HCT116 (cell line): ENCODE results near the gene THTPA. TPM values are rescaled to one million over a fixed set of nuclear protein-coding genes. Genes with fewer than 3 reads are reported as not detected.

Experiments
- ATAC-seq: fragments of 200-7000 bp; cut with Tn5 transposase; 2 replicates; pipeline ENCODE4 v1.9.1; 2020; ENCODE audit warnings: mild to moderate bottlenecking, moderate library complexity
- BruUV-seq: library from RNA; stranded (reverse); fragments of 400-500 nt; replicated peaks from 2 replicates; lab custom pipeline; 2021; lab: Mats Ljungman, UMichigan
- CTCF ChIA-PET: fragments of 300-600 bp; sonication (Branson Sonifier 250); formaldehyde crosslinking; loops from one replicate; lab custom pipeline; 2021; ENCODE audit warnings: antibody characterized with exemption; lab: Charles Lee
- POLR2A ChIA-PET: fragments of 300-600, 350-600 bp; sonication (Branson Sonifier 250); formaldehyde crosslinking; loops from one replicate; lab custom pipeline; 2021; ENCODE audit warnings: antibody characterized with exemption; lab: Charles Lee
- RAD21 ChIA-PET, 2 experiments: fragments of 300-600 bp; sonication (Branson Sonifier 250); formaldehyde crosslinking; loops; one replicate each; lab custom pipeline; 2023; ENCODE audit warnings: low total read pairs in 2 of 2; ENCODE audit not compliant: uncharacterized antibody in 2 of 2, unreplicated experiment in 2 of 2, low non-redundant PET in 1 of 2; lab: Charles Lee
- DNase-seq: peaks from one replicate; pipeline ENCODE4 v3.0.0-alpha.2; 2010; ENCODE audit warnings: low read depth, low spot score
- H2AFZ ChIP-seq: fragments of 200-600 bp; shearing (Covaris generic), sonication (generic); 2 replicates; pipeline ENCODE4 v1.6.1; 2017; ENCODE audit warnings: low read depth, mixed run types, mixed read lengths, antibody characterized with exemption, low read length; ENCODE audit not compliant: poor library complexity, severe bottlenecking
- H3K27ac ChIP-seq: 2 replicates; pipeline ENCODE4 v1.5.1; 2012; ENCODE audit warnings: low read depth, low read length
- H3K27me3 ChIP-seq: fragments of 200-600 bp; sonication (generic); 2 replicates; pipeline ENCODE4 v1.6.1; 2016; ENCODE audit warnings: mixed run types, low read length, mixed read lengths; ENCODE audit not compliant: insufficient read depth
- H3K36me3 ChIP-seq, 2 experiments: fragments of 200-500 bp in 1 of 2; fragments of 200-600 bp in 1 of 2; sonication (Bioruptor generic) in 1 of 2; sonication (generic) in 1 of 2; 2 replicates each; pipeline versions ENCODE4 v1.5.1 to v1.6.1; 2014 to 2016; ENCODE audit warnings: low read length in 2 of 2, inconsistent platforms in 1 of 2, mixed read lengths in 1 of 2, mixed run types in 1 of 2; ENCODE audit not compliant: insufficient read depth in 2 of 2, control insufficient read depth in 1 of 2
- H3K4me1 ChIP-seq, 2 experiments: fragments of 200-600 bp in 1 of 2; sonication (generic) in 1 of 2; 2 replicates each; pipeline versions ENCODE4 v1.5.1 to v1.6.1; 2012 to 2017; ENCODE audit warnings: low read length in 2 of 2, inconsistent platforms in 1 of 2, mild to moderate bottlenecking in 1 of 2, mixed read lengths in 1 of 2, mixed run types in 1 of 2, moderate library complexity in 1 of 2; ENCODE audit not compliant: insufficient read depth in 2 of 2, control insufficient read depth in 1 of 2
- H3K4me2 ChIP-seq: fragments of 200-600 bp; sonication (generic); 2 replicates; pipeline ENCODE4 v1.6.1; 2017; ENCODE audit warnings: mixed run types, low read length, mixed read lengths
- H3K4me3 ChIP-seq, 2 experiments: fragments of 200-600 bp in 1 of 2; sonication (generic) in 1 of 2; replicated peaks in 1 of 2; 2 replicates each; pipeline ENCODE4 v1.5.1; 2011 to 2016; ENCODE audit warnings: low read length in 2 of 2, control low read depth in 1 of 2, low read depth in 1 of 2, mild to moderate bottlenecking in 1 of 2, mixed read lengths in 1 of 2, mixed run types in 1 of 2
- H3K79me2 ChIP-seq: fragments of 200-600 bp; sonication (generic); 2 replicates; pipeline ENCODE4 v1.6.1; 2017; ENCODE audit warnings: mild to moderate bottlenecking, mixed run types, low read length, moderate library complexity, mixed read lengths; ENCODE audit not compliant: insufficient read depth
- H3K9ac ChIP-seq: fragments of 200-600 bp; sonication (generic); 2 replicates; pipeline ENCODE4 v1.6.1; 2016; ENCODE audit warnings: low read length, mixed read lengths
- H3K9me2 ChIP-seq: fragments of 200-600 bp; sonication (generic), shearing (Covaris generic); 2 replicates; pipeline ENCODE4 v1.6.1; 2017; ENCODE audit warnings: mixed run types, mild to moderate bottlenecking, moderate library complexity; ENCODE audit not compliant: insufficient read depth
- H3K9me3 ChIP-seq, 2 experiments: fragments of 200-500 bp in 1 of 2; fragments of 200-600 bp in 1 of 2; sonication (Bioruptor generic) in 1 of 2; sonication (generic) in 1 of 2; 2 replicates each; pipeline ENCODE4 v1.6.1; 2014 to 2017; ENCODE audit warnings: low read length in 2 of 2, mixed read lengths in 2 of 2, inconsistent platforms in 1 of 2, low read depth in 1 of 2, mild to moderate bottlenecking in 1 of 2, mixed run types in 1 of 2, moderate library complexity in 1 of 2; ENCODE audit not compliant: control insufficient read depth in 1 of 2, insufficient read depth in 1 of 2
- H4K20me1 ChIP-seq: fragments of 200-600 bp; sonication (generic), shearing (Covaris generic); 2 replicates; pipeline ENCODE4 v1.6.1; 2017; ENCODE audit warnings: mixed run types, mild to moderate bottlenecking, moderate library complexity; ENCODE audit not compliant: insufficient read depth
- CEBPB ChIP-seq: IDR thresholded peaks from 2 replicates; pipeline ENCODE4 v1.6.1; 2012; ENCODE audit warnings: low read depth
- CTCF ChIP-seq, 3 experiments: fragments of 200-600 bp in 1 of 3; sonication (generic) in 1 of 3; IDR thresholded peaks in 2 of 3; conservative IDR thresholded peaks in 1 of 3; 2 replicates each; pipeline ENCODE4 v1.5.1; 2012 to 2017; ENCODE audit warnings: low read depth in 2 of 3, low read length in 2 of 3, antibody characterized with exemption in 1 of 3, borderline replicate concordance in 1 of 3, control low read depth in 1 of 3, mild to moderate bottlenecking in 1 of 3, mixed read lengths in 1 of 3, mixed run types in 1 of 3, moderate library complexity in 1 of 3; ENCODE audit not compliant: insufficient read depth in 1 of 3
- ELF1 ChIP-seq: IDR thresholded peaks from 2 replicates; pipeline ENCODE4 v1.6.1; 2012; ENCODE audit warnings: low read depth, borderline replicate concordance
- FOSL1 ChIP-seq: IDR thresholded peaks from 2 replicates; pipeline ENCODE4 v1.6.1; 2012; ENCODE audit warnings: low read depth
- JUND ChIP-seq: IDR thresholded peaks from 2 replicates; pipeline ENCODE4 v1.6.1; 2012
- POLR2AphosphoS5 ChIP-seq: IDR thresholded peaks from 2 replicates; pipeline ENCODE4 v1.6.1; 2011; ENCODE audit warnings: mild to moderate bottlenecking, low read depth, low read length, moderate library complexity
- RAD21 ChIP-seq: IDR thresholded peaks from 2 replicates; pipeline ENCODE4 v1.6.1; 2012; ENCODE audit warnings: low read depth, mild to moderate bottlenecking
- REST ChIP-seq: IDR thresholded peaks from 2 replicates; pipeline ENCODE4 v1.6.1; 2012; ENCODE audit warnings: low read depth
- SP1 ChIP-seq: IDR thresholded peaks from 2 replicates; pipeline ENCODE4 v1.6.1; 2012; ENCODE audit warnings: low read depth
- TCF7L2 ChIP-seq: IDR thresholded peaks from 2 replicates; pipeline ENCODE4 v1.7.0; 2011; ENCODE audit warnings: borderline replicate concordance, inconsistent platforms; ENCODE audit not compliant: insufficient read depth, insufficient read length; ENCODE audit errors: extremely low read depth
- intact Hi-C: fragments of 100-400 bp; cut with micrococcal nuclease; formaldehyde crosslinking; loops from 2 replicates; pipeline ENCODE4 v1.10.0; 2022
- total RNA-seq: library from RNA; stranded (reverse); gene quantifications from one replicate; pipeline ENCODE4 v1.2.1, GENCODE V29; 2021; ENCODE audit not compliant: unreplicated experiment

Gene THTPA
- total RNA-seq, 1 experiment from 2014 or later = 5.8 TPM

- TF ChIP-seq REST (no peak), POLR2AphosphoS5 (no peak)
Observed at GRCh38 chr14:23531391-23531790, 24.7 kb upstream of the THTPA start (continued).

- ChIA-PET RAD21 (no interaction called here), CTCF (interaction anchor here (0.6 kb wide), 1 partner anchor 9 kb away, joined by 5 read pairs; no protein-coding TSS in a partner anchor), POLR2A (no interaction called here)
- ATAC-seq (no peak), DNase-seq (no peak)
- Histone ChIP-seq H3K27ac (no peak overlapping the region), H3K4me2 (no peak overlapping the region), H3K36me3 (no peaks in the 10 kb centered on the region; a peak in 1 of 4 replicates), H3K27me3 (no peaks in the 10 kb centered on the region), H3K4me3 (no peak overlapping the region), H4K20me1 (no peaks in the 10 kb centered on the region), H3K9ac (no peak overlapping the region), H2AFZ (no peak overlapping the region), H3K9me2 (no peaks in the 10 kb centered on the region), H3K9me3 (no peaks in the 10 kb centered on the region), H3K79me2 (no peaks in the 10 kb centered on the region), H3K4me1 (no peaks in the 10 kb centered on the region)
- no peak for TF ChIP-seq POLR2AphosphoS5
- TF ChIP-seq RAD21 = no peak
- TF ChIP-seq SP1 = no peak
- no peak for TF ChIP-seq CTCF (IDR thresholded peaks at IDR 0.05 in 2 of 3, conservative IDR thresholded peaks at IDR 0.05 in 1 of 3; ENCODE audit: borderline replicate concordance in 1 of 3, insufficient read depth in 1 of 3, low read depth in 2 of 3, low read length in 2 of 3)
- TF ChIP-seq FOSL1 = no peak
- no peak for TF ChIP-seq JUND
- TF ChIP-seq TCF7L2 = no peak
- TF ChIP-seq CEBPB = no peak
- TF ChIP-seq ELF1 = no peak
- intact Hi-C loops = no loop called here
- BruUV-seq = no TSS peak
Observed at GRCh38 chr14:23532658-23533057, 23.4 kb upstream of the THTPA start.
